ENCODE data around the gene ALPK3.

- no peak for TF ChIP-seq POLR2A (IDR thresholded peaks at IDR 0.05)
- no peak for TF ChIP-seq CTCF (IDR thresholded peaks at IDR 0.05)
- TF ChIP-seq EP300 (IDR thresholded peaks at IDR 0.05): no peak
- no peak for TF ChIP-seq POLR2AphosphoS5 (IDR thresholded peaks at IDR 0.05)
Measured at GRCh38 chr15:84805221-84805620, 11.9 kb upstream of the ALPK3 start.

Data from gastroesophageal sphincter (tissue), 3 donors.